NCI-H1417 (cell line): Measurements from ENCODE around the gene PYY.
A peak's percentile ranks its signal among the peaks of the same experiment; 100 is the strongest.
"Not testable (repeated sequence)": the region's sequence is repeated elsewhere in the genome, so short reads cannot be mapped to it uniquely, and the experiment has no call there.

Experiments used
- DNase-seq, 3 experiments: peaks; one replicate each; lab custom pipeline; 2025; lab: John Stamatoyannopoulos, UW

The PYY gene

DNA sequence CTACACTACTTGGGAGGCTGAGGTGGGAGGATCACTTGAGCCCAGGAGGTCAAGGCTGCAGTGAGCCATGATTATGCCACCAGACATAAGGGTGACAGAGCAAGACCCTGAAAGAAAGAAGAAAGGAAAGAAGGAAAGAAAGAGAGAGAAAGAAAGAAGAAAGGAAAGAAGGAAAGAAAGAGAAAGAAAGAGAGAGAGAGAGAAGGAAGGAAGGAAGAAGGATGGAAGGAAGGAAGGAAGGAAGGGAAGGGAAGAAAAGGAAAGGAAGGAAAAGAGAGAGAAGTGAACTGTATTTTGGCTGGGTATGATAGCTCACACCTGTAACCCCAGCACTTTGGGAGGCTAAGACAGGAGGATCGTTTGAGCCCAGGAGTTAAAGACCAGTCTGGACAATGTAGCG is 24.3 kb upstream of the PYY start:
- DNase-seq: no peak

DNA sequence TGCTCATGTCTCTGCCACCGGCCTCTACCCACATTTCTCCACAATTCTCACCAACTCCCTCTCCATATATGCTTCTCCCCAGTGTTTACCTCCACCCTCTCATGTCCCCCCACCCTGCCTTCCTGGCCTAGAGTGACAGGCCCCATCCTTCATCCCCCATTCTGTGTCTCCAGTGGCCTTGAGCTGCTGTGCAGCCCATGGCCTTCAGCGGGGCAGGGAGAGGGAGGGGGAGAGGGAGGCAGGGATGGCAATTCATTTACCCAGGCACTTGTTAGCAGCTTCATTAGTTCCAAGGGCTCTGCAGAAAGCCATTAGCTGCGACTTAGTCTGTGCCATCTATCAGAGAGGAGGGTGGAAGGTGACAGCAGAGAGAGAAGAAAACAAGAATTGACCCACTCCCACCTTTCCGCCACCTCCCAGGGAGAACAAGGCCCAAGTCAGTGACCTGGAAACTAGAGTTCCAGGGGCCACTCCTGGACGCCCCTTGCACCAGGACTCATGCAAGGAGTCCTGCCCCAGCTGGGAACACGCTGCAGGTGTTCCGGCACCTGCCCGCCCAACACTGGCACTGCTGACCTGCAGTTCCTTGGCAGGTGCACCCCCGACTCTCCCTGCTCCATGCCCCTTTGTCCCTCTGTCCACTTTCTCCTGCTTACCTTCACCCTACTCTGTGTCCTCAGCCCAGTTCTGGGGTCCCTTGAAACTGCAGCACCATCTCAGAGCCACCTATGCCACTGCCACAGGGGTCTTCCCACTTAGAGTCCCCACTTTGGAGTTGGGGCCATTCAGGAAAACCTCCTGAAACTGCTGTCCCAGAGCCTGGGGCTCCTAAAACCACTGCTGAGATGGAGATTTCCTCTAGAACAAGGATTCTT is 23.5 kb upstream of the PYY start:
- DNase-seq: no peak

DNA sequence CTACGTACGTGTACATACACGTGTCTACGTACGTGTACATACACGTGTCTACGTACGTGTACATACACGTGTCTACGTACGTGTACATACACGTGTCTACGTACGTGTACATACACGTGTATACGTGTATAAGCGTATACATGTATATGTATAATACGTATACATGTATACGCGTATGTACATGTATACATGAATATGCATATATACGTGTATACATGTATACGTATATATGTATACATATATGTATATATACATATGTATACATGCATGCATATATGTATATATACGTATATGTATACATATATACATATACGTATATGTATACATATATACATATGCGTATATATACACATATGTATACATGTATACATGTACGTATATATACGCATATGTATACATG is 22.2 kb upstream of the PYY start:
- no peak for DNase-seq

DNA sequence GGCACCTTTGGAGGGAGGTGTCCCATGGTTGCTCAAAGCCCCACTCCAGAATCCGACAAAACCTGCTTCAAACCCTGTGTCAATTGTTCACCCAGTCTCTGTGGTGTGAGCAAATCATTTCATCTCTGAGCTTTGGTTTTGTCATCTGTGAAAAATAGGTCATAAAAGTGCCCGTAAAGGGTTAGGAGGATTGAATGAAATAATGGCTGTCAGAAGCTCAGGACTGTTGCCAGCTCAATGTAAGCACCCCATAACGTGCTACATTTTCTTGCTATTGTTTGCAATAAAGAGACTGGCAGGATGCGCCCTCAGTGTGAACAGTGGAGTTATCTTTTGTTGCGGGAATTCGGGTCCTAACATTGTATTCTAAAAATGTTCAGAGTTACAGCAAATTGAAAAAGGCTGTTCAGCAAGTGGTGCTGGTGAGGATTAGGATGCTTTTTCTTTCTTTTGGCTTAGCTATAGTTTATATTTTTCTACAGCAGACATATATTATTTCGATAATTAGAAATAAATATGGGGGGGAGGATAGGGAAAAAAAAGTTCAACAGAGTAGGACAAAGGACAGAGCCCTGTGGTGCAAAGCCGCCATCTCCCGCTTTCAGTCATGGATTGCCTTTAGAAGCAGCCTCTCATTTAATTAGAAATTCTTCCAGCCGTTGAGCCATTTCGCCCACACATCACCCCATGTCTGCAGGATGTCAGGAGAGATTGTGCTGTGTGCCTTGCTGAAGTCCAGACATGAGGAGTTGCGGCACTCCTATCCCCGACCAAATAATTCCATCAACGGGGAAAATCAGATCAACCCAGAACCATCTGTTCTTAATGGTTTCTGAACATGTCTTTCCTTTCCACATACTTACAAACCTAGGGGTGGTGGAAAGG is 20.9 kb upstream of the PYY start:
- no peak for DNase-seq

DNA sequence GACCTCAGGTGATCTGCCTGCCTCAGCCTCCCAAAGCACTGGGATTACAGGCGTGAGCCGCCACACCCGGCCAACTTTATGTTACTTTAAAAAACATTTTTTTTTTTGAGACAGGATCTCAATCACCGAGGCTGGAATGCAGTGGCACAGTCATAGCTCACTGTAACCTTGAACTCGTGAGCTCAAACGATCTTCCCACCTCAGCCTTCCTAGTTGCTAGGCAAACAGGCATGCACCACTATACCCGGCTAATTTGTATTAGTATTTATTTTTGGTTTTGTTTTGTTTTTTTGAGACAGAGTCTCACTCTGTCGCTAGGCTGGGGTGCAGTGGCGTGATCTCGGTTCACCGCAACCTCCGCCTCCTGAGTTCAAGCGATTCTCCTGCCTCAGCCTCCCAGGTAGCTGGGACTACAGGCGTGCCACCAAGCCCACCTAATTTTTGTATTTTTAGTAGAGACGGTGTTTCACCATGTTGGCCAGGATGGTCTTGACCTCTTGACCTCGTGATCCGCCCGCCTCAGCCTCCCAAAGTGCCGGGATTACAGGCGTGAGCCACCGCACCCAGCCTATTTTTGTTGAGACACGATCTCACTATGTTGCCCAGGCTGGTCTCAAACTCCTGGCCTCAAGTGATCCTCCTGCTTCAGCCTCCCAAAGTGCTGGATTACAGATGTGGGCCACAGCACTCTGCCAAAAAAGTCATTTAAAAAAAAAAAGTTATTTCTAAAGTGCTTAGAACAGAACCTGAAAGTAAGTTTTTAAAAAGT is 18.9 kb upstream of the PYY start:
- DNase-seq: not testable (repeated sequence)

DNA sequence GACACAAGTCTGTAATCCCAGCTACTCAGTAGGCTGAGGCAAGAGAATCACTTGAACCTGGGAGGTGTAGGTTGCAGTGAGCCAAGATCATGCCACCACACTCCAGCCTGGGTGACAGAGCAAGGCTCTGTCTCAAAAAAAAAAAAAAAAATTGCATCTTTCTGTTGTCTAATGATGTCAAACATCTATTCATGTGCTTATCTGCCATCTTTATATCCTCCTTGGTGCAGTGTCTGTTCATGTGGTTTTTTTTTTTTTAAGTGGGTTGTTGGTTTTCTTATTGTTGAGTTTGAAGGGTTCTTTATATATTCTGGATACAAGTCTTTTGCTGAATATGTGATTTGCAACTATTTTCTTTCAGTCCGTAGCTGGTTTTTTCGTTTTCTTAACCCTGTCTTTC is 17.7 kb upstream of the PYY start:
- DNase-seq: not testable (repeated sequence)

DNA sequence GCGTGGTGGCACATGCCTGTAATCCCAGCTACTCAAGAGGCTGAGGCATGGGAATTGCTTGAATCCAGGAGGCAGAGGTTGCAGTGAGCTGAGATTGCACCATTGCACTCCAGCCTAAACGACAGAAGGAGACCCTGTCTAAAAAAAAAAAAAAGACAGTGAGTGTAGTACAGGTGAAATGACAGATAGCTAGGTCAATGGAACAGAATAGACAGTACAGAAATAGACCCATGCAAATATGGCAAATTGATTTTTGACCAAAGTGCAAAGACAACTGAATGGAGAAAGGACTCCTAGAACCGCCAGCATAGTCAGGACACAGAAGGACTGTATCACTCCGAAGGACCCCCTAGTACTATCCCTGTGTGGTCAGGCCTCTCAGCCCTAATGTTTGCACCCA is 16.6 kb upstream of the PYY start:
- DNase-seq: no peak

DNA sequence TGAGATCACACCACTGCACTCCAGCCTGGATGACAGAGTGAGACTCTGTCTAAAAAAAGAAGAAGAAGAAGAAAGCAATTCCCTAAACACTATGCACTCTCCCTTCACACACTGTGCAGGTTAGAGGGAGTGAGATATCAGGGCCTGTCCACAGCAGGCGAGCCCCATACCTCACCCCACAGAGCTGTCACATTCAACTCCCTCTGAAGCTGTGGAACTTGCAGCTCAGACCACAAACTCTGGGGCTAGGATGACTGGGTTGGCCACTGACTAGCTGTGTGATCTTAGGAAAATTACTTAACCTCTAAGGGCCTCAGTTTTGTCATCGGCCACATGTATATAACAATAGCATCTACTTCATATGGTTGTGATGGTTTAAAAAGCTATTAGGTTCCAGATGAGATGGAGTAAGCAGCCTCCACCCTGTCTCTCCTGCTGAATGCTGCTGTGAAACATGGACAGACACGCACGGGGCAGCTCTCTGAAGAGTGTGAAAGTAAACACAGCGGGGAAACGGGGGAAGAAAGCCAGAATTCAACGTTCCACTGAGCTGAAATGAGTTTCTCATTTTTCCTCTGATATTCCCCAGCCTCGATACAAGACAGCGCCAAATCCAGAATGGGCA is 13.6 kb upstream of the PYY start:
- no peak for DNase-seq

DNA sequence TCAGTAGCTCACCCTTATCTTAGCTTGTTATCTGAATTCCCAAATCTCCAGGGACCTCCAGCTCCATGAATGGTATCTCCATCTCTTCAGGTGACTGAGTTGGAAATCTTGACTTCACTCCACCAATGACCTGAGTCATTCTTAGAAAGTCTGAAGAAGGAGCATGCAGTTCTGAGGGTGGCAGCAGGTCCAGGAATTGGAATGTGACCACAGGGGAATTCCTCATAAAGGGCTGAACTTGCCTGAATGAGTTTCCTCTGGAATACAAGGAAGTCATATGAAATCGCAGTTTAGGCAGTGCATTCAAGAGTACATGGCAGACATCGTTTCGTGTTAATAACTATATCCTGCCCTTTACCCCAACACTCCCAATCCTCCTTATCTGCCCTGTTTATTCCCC is 12.5 kb upstream of the PYY start:
- no peak for DNase-seq

DNA sequence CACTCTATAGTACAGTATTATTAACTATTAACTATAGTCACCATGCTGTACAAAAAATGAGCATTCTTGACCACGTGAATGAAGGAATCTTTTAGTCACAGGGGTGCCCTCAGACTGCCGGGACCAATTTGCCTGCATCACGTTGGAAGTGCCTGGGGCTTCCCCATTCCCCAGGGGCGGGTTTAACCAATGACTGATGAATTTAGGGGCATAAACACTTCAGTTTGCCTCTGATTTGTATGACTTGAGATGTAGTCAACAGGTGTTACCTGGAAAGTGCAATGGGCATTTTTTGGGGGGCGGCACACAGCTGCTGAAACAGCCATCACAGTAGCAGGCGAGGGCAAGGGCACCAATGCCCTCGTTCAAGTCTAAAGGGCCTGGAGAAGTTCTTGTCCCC is 8.7 kb upstream of the PYY start:
- no peak for DNase-seq

DNA sequence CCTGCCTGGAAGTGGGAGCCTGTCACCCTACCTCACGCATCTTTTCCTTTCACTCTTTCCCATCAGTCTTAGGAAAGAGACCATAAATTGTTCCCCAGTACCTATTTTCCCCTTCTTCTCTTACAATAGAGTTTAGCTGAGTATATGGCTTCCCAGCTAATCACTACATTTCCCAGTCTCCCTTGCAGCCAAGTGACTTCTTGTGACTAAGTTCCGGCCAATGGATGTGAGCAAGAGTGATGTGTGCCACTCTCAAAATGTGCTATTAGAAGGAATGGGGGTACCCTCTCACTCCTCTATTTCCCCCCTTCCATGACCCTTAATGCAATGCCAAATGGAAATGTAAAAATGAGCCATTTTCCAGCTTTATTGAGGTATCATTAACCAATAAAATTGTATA is 8.2 kb upstream of the PYY start:
- DNase-seq: no peak

DNA sequence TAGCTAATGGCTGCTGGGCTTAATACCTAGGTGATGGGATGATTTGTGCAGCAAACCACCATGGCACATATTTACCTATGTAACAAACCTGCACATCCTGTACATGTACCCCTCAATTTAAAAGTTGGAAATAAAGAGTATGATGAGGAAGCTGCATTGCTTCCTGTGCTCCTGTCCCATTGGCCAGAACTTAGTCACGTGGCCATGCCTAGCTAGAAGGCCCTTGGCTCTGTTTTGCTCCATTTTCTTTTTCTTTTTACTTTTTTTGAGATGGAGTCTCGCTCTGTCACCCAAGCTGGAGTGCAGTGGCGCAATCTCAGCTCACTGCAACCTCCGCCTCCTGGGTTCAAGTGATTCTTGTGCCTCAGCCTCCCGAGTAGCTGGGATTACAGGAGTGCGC is 7.6 kb upstream of the PYY start:
- not testable (repeated sequence) for DNase-seq

DNA sequence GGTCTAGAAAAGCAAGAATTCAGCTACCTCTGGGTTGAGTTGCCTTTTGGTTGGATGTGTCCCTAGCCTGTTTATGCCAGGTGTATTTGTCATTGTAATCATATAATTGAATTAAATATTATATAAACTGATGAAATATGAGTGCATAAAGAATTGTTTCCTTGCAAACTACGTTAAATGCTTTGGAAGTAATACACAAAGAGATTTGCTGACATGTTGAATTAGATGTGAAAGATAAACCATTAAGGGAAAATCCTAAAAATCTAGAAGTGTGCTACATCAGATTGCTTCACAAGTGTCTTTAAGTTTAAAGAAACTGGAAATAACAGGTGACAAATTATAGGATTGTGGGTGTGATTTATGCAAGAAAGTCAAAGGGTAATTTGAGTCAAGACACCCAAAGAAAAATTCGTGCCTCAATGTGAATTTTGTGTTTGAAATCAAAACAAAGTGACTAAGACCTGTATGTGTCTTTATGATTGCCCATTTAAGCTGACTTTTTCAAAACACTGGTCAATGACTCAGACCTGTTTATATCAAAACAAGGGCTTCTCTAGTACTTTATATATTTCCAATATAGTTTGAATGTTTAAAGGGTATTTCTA is 5.1 kb upstream of the PYY start:
- no peak for DNase-seq

DNA sequence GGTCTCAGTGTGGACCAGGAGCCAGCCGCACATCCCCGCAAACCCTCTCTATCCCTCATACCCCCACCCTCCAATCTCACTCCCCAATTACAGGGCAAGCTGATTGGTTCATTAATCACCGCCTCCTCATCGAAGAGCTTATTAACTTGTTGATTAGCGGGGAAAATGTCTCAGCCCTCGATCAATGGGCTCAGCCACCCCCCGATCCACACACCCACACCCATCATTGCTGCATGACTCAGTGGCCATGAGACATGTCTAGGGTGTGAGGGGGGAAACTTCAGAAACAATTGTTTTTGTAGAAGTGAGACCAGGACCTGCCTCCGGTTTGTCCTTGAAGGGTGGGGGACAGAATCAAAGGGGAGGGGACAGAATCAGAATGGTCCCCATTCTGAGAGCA is 2.5 kb upstream of the PYY start:
- no peak for DNase-seq

DNA sequence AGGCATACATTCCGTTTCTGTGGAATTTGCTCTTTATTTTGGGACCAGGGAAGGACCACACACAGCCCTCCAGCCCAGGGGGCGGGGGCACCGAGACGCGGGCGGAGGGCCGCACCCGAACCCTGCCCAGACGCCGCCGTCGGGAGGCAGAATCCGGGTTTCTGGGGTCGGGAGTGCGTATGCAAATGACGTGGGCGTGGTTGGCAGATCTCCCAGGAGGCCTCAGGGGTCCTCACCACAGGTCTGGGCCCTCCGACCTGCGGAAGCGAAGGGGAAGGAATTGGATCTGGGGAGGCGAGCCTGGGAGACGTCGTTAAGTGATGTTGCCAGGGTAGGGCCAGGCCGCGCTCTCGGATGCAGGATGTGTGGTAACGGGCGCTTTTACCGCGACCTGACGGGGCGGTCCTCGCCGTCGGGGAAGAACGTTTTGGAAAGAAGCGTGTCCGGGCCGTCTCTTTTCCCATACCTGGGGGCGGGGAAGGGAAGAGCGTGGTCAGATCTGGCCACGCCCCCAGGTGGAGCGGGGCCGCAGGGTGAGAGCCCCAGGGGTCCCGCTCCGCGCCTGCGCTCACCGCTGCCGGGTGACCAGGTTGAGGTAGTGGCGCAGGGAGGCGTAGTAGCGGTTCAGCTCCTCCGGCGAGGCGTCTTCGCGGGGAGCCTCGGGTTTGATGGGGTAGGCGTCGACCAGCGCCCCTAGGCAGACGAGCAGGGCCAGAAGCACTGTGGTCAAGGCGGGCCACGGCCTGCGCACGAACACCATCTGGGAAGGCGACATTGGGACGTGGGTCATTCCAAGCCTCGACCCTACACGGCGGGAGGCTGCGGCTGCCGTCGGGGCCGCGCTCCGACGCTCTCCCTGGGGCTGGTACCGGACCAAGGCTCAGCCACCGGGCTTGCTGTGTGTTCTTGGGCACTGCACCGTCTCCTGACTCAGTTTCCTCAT is 745 bp downstream of the PYY start:
- peak in 1 of 3 experiments; percentile 29 for DNase-seq

DNA sequence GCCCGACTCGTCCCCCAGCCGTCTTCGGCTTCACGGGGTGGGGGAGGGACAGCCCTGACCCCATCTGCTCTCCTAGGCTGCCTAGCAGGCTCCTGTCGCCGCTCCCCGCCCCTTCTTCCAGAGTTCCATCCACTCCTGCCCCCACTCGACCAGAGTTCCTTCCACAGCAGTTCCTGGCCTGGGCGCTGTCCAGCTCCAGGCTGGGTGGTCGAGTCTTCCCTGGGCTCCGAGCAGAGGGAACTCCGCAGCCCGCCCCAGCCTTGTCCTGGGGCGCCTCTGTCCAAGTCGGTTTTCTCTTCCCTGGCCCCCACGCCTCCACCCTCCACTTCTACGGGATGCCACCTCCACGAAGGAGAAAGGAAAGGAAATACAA is 1.4 kb downstream of the PYY start:
- no peak for DNase-seq

DNA sequence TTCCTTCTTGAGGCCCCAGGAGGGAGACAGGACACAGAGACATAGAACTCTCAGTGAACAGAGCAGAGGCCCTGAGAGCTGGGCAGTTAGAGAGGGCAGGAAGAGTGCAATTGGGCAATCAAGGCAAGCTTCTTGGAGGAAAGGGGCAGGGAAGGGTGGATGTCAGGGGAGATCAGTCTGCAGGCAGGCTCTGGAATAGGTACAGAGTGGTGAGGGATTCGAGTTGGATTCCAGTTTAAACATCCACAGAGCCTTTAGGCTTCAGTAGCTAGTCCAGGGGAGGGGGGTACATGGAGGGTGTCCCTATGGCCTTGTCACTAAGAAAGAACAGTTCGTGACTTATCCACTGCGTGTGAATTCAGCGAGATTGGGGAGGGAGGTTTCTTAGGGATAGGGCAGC is 2.0 kb downstream of the PYY start:
- no peak for DNase-seq

DNA sequence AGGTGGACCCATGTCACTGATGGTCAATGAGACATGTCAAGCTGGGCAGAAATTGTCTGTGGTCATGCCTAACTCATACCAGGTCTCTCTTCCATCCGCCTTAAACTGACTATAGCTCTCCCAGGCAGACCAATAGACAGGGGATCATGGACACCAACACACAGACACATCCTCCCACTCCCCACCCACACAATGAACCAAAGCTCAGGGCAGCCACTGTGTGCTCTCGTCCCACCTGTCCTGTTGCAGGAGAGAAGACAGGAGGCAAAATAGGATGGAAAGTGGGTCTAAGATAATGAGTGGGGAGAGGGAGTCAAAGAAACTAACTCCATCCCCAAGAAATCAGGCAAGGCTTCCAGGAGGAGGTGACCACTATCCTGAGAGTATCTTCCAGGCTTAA is 3.2 kb downstream of the PYY start:
- no peak for DNase-seq

DNA sequence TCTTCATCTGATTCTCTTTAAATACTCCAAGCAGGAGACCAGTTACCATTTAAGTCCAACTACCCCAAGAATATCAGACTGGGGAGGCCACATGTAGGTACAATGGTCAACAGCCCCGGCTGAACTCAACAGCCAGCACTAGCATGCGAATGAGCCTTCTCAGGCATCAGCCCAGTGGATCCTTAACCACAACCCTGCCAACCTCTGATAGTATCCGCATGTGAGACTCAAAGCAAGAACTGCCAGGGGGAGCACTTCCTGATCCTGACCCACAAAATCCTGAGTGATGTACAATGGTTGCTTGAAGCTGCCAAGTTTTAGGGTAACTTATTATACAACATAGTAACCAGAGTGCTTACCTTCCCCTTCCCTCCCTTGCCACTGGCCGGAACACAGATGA is 4.0 kb downstream of the PYY start:
- DNase-seq: no peak

DNA sequence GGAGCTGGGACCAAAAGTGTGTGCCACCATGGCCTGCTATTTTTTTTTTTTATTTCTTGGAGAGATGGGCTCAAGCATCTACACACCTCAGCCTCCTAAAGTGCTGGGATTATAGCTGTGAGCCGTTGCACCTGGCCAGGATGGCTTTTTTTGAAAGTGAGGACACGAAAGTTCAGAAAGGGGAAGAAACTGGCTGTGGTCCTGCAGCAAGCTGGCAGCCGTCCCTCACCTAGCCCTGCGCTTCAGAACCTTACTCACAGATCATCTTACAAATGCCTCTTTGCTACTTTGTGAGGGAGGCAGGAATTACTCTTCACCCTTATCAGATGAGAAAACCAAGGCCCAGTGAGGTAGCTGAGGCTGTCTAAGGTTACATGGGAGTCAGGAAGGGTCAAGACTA is 7.0 kb downstream of the PYY start:
- no peak for DNase-seq
